ENCODE measurements around the gene NEU2. TPM values are rescaled to one million over a fixed set of nuclear protein-coding genes. Genes with fewer than 3 reads are reported as not detected.

NEU2 gene
- total RNA-seq, 3 donors from 2014 or later, result not detected

- Mint-ChIP-seq H3K36me3 (ENCODE audit: insufficient read depth) (peaks cover 17% of the 10 kb centered on the region), H3K9me3 (no peaks in the 10 kb centered on the region), H3K4me1 (ENCODE audit: low read depth) (peaks cover 81% of the 10 kb centered on the region), H3K4me3 (peak overlapping the region; percentile 72), H3K27me3 (ENCODE audit: low read depth) (no peaks in the 10 kb centered on the region)
- DNase-seq (no peak), ATAC-seq (no peak)
Measured at GRCh38 chr2:233080836-233081229, 48.4 kb downstream of the NEU2 start.

DNA sequence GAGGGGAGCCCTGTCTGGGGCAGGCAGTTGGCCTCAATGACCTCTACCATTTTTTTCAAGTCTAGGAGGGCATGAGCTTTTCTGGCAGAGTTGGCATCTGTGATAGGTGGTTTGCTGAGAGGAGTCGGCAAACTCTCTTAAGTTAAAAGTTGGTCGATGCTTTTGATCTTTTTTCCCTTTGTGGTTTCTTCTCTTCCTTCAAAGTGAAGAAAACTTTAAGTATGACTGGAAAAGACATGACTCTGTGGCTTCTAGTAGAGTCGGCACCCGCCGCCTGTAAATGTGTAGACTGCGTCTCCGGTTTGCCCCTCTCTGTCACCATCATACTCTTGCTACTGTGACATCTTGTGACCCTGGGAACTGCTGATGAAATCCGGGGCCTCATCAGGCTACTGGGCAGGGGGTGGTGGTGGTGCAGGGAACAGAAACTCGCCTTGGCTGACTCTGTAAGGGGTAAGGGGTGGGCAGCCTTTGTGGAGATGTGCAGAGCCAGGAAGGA, 48.8 kb downstream of the NEU2 start:
- H3K27me3 Mint-ChIP-seq (ENCODE audit: low read depth), result no peaks in the 10 kb centered on the region

DNA sequence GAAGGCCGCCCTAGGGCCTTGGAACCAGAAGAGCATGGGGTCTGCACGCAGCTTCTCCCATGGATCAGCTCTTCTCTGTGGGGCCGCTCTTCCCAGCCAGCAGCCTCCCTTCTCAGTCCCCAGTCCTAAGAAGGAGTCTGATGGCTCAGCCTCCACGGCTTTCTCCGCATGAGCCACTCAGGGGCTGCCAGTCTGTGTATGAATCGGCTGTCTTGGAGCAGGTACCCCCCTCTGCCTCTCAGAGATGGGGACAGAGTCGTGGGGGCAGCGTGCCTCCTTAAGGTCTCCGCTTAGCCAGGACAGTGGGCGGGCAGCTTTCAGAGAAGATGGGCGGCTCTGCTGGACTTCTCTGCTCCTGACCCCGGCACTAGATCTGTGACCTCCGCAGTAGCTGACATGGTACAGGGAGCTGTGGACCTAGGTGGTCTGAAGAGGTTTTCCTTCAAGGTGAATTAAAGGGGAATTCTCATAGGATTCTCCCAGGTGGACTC, 49.3 kb downstream of the NEU2 start:
- DNase-seq (no peak), ATAC-seq (no peak)
- no peaks in the 10 kb centered on the region for H3K27me3 Mint-ChIP-seq (ENCODE audit: low read depth)
- H3K9me3 Mint-ChIP-seq, result no peaks in the 10 kb centered on the region
- H3K4me3 Mint-ChIP-seq, result peak overlapping the region; percentile 72
- peaks cover 18% of the 10 kb centered on the region for H3K36me3 Mint-ChIP-seq (ENCODE audit: insufficient read depth)
- peaks cover 90% of the 10 kb centered on the region for H3K4me1 Mint-ChIP-seq (ENCODE audit: low read depth)

More for the DNA sequence above, 48.8 kb downstream of the NEU2 start:
- Mint-ChIP-seq H3K4me3 (peak overlapping the region; percentile 72), H3K36me3 (ENCODE audit: insufficient read depth) (peaks cover 17% of the 10 kb centered on the region), H3K9me3 (no peaks in the 10 kb centered on the region), H3K4me1 (ENCODE audit: low read depth) (peaks cover 85% of the 10 kb centered on the region)
- peak; percentile 59 for DNase-seq
- peak; percentile 65 to 73 for ATAC-seq

GRCh38 chr2:233082222-233082930, 49.9 kb downstream of the NEU2 start:
- H3K4me3 Mint-ChIP-seq, result peak overlapping the region; percentile 72
- H3K27me3 Mint-ChIP-seq (ENCODE audit: low read depth), result no peaks in the 10 kb centered on the region
- peaks cover 93% of the 10 kb centered on the region for H3K4me1 Mint-ChIP-seq (ENCODE audit: low read depth)
- DNase-seq, result no peak
- ATAC-seq, result peak; percentile 49 to 56
- peaks cover 20% of the 10 kb centered on the region for H3K36me3 Mint-ChIP-seq (ENCODE audit: insufficient read depth)
- H3K9me3 Mint-ChIP-seq, result no peaks in the 10 kb centered on the region

DNA sequence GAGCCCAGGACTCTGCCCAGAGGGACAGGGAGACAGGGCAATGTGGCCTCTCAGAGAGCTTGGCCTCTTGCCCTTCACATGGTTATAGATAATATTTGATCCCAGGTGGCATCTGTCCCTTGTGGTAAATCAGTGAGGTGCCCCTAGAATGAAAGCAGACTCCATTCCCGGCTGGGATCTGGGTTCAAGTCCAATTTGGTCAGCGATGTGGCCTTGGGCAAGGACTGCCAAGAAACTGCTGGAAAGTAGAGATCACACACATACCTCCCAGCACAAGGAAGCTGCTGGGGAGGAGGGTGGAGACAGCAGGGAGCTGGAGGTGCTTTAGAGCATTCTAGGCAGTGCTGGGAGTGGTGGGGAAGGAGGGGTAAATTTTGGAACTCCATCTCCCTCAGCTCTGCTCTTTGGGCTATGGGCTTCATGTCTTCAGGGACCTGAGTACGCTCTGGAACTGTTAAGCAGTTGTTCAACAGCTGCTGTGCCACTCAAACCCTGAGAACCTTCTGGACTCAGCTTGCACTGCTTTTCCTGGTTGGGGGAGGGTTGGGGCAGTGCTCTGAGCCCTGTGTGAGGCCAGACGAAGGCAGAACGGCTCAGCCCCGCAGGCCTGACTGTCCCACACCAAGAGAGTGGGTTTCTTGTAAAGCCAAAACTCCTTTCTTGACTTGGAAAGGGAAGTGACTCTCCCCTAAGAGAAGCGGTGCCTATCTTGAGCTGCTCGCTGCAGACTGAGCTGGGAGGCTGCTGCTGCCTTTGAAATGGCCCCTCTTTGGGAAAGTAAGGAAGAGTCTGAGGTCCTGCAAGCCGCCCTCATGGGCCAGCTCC, 50.7 kb downstream of the NEU2 start:
- DNase-seq (no peak), ATAC-seq (no peak)
- Mint-ChIP-seq H3K4me1 (ENCODE audit: low read depth) (peaks cover 93% of the 10 kb centered on the region), H3K27me3 (ENCODE audit: low read depth) (no peaks in the 10 kb centered on the region), H3K4me3 (peak overlapping the region; percentile 72), H3K9me3 (no peaks in the 10 kb centered on the region), H3K36me3 (ENCODE audit: insufficient read depth) (peaks cover 24% of the 10 kb centered on the region)

DNA sequence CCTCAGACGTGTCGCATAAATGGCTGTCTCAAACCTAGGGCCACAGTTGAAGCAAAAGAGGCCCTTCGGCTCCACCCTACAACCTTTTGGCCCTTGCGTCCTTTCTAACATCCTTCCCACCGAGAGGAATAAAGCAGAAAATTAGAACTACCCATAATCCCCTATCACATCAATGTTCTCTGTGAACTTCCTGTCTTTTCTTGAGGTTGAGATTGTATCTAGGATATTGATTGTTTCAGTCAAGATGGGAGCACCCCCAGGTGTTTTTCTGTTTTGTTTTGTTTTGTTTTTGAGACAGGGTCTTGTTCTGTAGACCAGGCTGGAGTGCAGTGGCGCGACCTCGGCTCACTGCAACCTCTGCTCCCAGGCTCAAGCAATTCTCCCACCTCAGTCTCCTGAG, 51.3 kb downstream of the NEU2 start:
- Mint-ChIP-seq H3K27me3 (ENCODE audit: low read depth) (no peaks in the 10 kb centered on the region), H3K36me3 (ENCODE audit: insufficient read depth) (peaks cover 29% of the 10 kb centered on the region), H3K9me3 (no peaks in the 10 kb centered on the region), H3K4me3 (peak overlapping the region; percentile 74), H3K4me1 (ENCODE audit: low read depth) (peaks cover 93% of the 10 kb centered on the region)
- DNase-seq (no peak), ATAC-seq (no peak)

DNA sequence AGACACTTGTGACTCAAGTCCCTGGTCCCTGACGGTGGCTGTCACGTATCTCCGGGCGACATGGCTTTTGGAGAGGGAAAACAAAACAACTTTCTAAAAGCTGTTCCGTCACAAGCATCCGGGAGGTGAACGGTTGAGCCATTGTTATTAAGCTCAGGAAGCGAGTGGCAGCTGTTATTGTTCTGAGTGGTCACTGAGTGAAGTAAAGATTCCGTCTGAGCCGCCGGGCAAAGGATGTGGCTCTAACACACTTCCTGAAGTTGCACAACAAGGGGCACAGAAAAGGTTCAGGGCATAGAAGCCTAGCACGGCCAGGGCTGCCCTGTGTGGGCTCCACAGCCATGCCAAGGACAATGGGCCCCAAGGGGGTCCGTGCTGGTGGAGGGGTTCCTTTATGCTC, 52.0 kb downstream of the NEU2 start:
- Mint-ChIP-seq H3K9me3 (no peaks in the 10 kb centered on the region), H3K4me1 (ENCODE audit: low read depth) (peaks cover 86% of the 10 kb centered on the region), H3K4me3 (peak overlapping the region; percentile 74), H3K27me3 (ENCODE audit: low read depth) (no peaks in the 10 kb centered on the region), H3K36me3 (ENCODE audit: insufficient read depth) (peaks cover 23% of the 10 kb centered on the region)
- DNase-seq, result no peak
- ATAC-seq, result peak in 1 of 2 donors; percentile 10

Other genes starting within 250 kb of the NEU2 start
- gene SNORC, start 162.4 kb upstream of the NEU2 start, total RNA-seq, result 1 to 10 TPM; 1.2 to 1.7 (median 1.4) TPM
- under 1 TPM; 0.11 to 0.94 (median 0.37) TPM for gene NGEF, start 19.4 kb upstream of the NEU2 start, total RNA-seq
- gene INPP5D, start 27.7 kb downstream of the NEU2 start, total RNA-seq, result 10 to 100 TPM; 31.2 to 35.5 (median 31.7) TPM
- gene ATG16L1, start 219.0 kb downstream of the NEU2 start, total RNA-seq, result 10 to 100 TPM; 36.2 to 37.8 (median 36.9) TPM

All from activated T-cell treated with anti-CD3 and anti-CD28 coated beads, Interleukin-2, amount 50 U/mL, for 4 hours (primary cell).